ENCODE data around the gene MEPE. TPM values are rescaled to one million over a fixed set of nuclear protein-coding genes. Genes with fewer than 3 reads are reported as not detected.

The MEPE gene, protein sequence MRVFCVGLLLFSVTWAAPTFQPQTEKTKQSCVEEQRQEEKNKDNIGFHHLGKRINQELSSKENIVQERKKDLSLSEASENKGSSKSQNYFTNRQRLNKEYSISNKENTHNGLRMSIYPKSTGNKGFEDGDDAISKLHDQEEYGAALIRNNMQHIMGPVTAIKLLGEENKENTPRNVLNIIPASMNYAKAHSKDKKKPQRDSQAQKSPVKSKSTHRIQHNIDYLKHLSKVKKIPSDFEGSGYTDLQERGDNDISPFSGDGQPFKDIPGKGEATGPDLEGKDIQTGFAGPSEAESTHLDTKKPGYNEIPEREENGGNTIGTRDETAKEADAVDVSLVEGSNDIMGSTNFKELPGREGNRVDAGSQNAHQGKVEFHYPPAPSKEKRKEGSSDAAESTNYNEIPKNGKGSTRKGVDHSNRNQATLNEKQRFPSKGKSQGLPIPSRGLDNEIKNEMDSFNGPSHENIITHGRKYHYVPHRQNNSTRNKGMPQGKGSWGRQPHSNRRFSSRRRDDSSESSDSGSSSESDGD
- total RNA-seq, result not detected in 2 replicates

DNA sequence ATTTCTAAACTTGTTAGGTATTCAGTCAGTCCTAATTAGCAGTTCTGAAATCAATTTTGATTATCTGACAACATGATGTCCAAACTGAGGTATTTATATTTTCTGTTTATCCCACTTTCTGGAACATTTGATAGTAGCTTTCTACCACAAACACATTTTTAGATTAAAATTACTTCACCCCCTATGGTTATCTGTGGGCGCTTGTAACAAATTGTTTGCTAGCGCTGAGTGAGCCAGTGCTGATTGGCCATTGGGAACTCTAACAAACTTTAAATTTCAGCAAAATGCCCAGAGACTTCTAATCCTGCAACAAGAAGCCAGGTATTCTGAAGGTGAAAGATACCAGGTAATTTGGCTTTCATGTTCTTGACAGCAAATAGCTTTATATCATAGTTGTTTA is at the start of gene MEPE:
TSS of gene MEPE (plus strand) at position 301 of the 400 bp plus-strand sequence. CDS start 1,746 bp downstream, outside the sequence.
- no peak for DNase-seq (ENCODE audit: low spot score)
- no peak within 1 kb of the TSS for H3K27ac Mint-ChIP-seq
- no peaks in the 10 kb centered on the region for H3K9me3 Mint-ChIP-seq
- no peak within 1 kb of the TSS for H3K4me3 Mint-ChIP-seq
- H3K36me3 Mint-ChIP-seq (ENCODE audit: low read depth), result no peaks in the 10 kb centered on the region
- intact Hi-C loops (cut with micrococcal nuclease), result no loop called here
- H3K27me3 Mint-ChIP-seq (ENCODE audit: insufficient read depth), result peaks cover 3% of the 10 kb centered on the region
- H3K4me1 Mint-ChIP-seq (ENCODE audit: low read depth), result no peaks in the 10 kb centered on the region

DNA sequence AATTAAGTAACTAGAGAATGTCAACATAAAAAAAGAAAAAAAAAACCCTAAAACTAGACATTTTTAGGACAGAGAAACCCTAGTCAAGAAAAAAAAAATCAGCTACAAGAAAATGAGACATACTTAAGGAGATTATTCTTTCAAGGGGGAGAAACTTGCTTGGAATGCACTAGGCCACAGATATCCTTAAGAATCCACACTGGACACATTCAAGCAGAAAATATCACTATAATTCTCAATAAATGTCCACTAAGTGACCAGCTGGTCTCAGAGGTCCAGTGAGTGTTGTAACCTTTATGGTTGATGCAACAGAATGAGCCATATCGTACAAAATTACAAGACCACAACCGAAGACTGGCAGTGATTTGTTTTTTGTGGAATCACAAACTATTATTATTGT is 49.0 kb upstream of the MEPE start:
- no peak overlapping the region for H3K4me3 Mint-ChIP-seq
- no peak overlapping the region for H3K27ac Mint-ChIP-seq
- intact Hi-C loops (cut with micrococcal nuclease), result no loop called here
- no peaks in the 10 kb centered on the region for H3K4me1 Mint-ChIP-seq (ENCODE audit: low read depth)
- no peaks in the 10 kb centered on the region for H3K9me3 Mint-ChIP-seq
- DNase-seq (ENCODE audit: low spot score), result no peak
- no peaks in the 10 kb centered on the region for H3K36me3 Mint-ChIP-seq (ENCODE audit: low read depth)
- H3K27me3 Mint-ChIP-seq (ENCODE audit: insufficient read depth), result no peaks in the 10 kb centered on the region

DNA sequence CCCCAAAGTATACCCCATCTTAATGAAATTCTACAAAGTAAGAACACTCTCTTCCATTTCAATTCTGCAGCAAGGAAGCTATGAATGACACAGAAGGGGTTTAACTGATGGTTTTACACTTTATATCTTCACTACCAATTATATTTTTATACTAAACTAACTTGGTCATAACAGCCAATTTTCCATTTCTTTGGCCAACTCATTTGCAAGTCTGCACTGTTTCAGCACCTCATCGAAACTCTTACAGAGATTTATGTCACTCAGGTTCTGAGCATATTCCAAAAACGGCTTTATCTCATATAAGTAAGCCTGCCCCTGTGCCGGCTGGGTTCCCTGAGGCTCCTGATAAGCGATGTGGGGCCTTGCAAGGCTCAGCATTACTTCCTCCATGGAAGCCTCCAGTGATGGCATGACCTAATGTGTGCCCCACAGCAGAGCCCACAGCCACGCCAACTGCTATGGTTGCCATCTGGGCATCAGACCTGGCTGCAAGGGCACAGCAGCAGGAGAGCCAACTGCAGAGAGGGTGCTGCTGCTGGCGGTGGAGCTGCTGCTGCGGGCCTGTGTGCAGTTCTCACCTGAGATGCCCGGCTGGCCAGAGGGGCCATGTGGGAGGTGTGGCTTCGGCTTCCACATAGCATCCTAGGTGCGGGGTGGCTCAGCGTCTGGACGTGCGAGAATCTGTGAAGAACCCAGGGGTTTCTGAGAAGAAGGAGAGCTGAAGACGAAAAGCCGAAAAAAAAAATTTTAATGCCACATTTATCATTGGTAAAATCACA is 46.8 kb upstream of the MEPE start:
- intact Hi-C loops (cut with micrococcal nuclease), result no loop called here
- Mint-ChIP-seq H3K4me1 (ENCODE audit: low read depth) (no peaks in the 10 kb centered on the region), H3K36me3 (ENCODE audit: low read depth) (no peaks in the 10 kb centered on the region), H3K9me3 (no peaks in the 10 kb centered on the region), H3K27ac (no peak overlapping the region), H3K27me3 (ENCODE audit: insufficient read depth) (no peaks in the 10 kb centered on the region), H3K4me3 (no peak overlapping the region)
- DNase-seq (ENCODE audit: low spot score), result no peak

DNA sequence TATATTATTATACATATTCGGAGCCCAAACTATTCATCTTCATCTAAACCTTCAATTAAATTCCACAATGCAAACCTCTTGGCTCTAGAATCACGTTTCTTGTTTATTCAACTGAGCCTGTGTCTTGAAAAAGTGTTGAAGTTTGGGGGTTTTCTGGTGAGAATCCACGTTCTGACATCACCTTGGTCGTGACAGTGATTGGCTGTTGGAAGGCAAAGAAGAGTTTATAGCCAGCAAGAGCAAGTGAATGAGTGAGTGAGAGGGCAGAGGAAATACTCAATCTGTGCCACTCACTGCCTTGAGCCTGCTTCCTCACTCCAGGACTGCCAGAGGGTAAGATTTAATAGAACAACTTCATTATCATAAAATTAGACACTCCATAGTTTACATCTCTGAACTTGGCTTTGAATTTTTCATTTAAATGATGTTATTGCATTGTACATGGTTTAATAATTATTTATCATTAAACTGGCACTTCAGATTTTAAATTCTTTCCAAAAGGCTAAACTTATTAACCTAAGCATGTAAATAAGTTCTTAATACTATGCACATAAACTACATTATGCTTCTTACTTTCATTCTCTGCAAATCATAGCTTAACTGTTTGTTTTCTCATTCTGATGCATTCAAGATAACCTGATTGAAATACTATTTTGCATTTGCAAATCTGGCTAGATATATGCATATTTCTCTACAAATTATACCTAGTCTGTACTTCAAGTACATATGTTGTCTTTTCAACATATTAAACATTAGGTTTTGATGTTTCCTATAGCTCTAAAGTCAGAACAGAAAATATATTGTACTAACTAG is 33.3 kb upstream of the MEPE start, which contains the start of gene IBSP:
TSS of gene IBSP (plus strand) at position 254 of the 813 bp plus-strand sequence. CDS start 2,808 bp downstream, outside the sequence.
- no peaks in the 10 kb centered on the region for H3K36me3 Mint-ChIP-seq (ENCODE audit: low read depth)
- no peaks in the 10 kb centered on the region for H3K9me3 Mint-ChIP-seq
- H3K27ac Mint-ChIP-seq, result no peak within 1 kb of the TSS
- intact Hi-C loops (cut with micrococcal nuclease), result no loop called here
- H3K27me3 Mint-ChIP-seq (ENCODE audit: insufficient read depth), result no peaks in the 10 kb centered on the region
- H3K4me1 Mint-ChIP-seq (ENCODE audit: low read depth), result no peaks in the 10 kb centered on the region
- no peak within 1 kb of the TSS for H3K4me3 Mint-ChIP-seq
- DNase-seq (ENCODE audit: low spot score), result no peak

DNA sequence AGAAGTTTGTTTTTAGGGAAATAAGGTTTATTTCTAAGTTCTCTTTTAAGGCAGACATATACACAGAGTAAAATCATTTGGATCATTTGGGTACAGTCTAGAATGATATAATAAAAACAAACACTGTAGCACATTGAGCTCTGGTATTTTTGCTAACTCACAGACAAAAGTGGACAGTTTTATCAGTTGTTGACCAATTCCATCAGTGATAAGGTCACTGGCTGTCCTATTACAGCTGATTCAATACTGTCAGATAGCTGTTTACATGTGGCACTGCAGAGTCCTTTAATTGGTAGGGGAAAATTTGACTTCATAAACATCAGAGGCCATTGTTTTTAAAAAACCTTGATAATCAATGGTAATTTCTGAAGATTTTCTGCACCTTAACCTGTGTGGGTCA is 29.9 kb upstream of the MEPE start:
- H3K36me3 Mint-ChIP-seq (ENCODE audit: low read depth), result no peaks in the 10 kb centered on the region
- no peaks in the 10 kb centered on the region for H3K9me3 Mint-ChIP-seq
- no peaks in the 10 kb centered on the region for H3K27me3 Mint-ChIP-seq (ENCODE audit: insufficient read depth)
- DNase-seq (ENCODE audit: low spot score), result no peak
- H3K4me3 Mint-ChIP-seq, result no peak overlapping the region
- intact Hi-C loops (cut with micrococcal nuclease), result no loop called here
- H3K4me1 Mint-ChIP-seq (ENCODE audit: low read depth), result no peaks in the 10 kb centered on the region
- no peak overlapping the region for H3K27ac Mint-ChIP-seq

DNA sequence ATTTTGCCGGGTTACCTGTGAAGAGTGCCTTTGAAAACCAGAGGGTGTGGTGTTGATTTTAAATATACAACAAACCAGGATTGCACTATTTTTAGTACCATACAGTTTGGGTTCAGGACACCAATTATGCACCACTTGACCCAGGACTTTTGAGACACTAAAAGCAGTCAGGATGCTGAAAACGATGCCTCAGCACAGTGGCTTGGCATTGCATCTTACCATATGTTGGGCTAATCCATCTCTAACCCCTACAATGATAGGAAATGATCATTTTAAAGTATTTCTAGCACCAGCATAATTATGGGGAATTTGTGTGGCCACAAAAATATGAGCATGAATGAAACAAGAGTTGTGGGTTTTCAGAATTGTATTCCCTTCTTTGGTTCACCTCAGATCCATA is 29.3 kb upstream of the MEPE start:
- no peak overlapping the region for H3K4me3 Mint-ChIP-seq
- no peaks in the 10 kb centered on the region for H3K27me3 Mint-ChIP-seq (ENCODE audit: insufficient read depth)
- intact Hi-C loops (cut with micrococcal nuclease), result no loop called here
- no peaks in the 10 kb centered on the region for H3K4me1 Mint-ChIP-seq (ENCODE audit: low read depth)
- no peak overlapping the region for H3K27ac Mint-ChIP-seq
- H3K9me3 Mint-ChIP-seq, result no peaks in the 10 kb centered on the region
- H3K36me3 Mint-ChIP-seq (ENCODE audit: low read depth), result no peaks in the 10 kb centered on the region
- no peak for DNase-seq (ENCODE audit: low spot score)

DNA sequence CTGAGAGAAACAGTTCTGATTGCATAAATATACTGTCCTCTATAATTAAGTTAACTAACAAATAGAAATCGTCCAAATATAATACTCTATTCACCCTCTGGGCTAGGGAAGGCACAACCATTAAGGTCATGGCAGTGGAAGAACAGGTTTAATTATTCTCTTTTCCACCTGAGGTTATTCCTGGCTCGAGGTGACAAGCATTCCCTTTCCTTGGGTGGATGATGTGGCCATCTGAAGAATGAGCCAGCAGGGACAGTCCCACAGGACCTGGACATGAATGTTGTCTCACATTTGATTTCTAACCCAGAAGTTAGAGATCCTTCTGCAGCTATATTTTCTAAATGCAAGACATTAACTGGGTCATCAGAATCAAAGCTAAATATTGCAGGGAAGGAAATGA is 27.9 kb upstream of the MEPE start:
- Mint-ChIP-seq H3K27me3 (ENCODE audit: insufficient read depth) (no peaks in the 10 kb centered on the region), H3K36me3 (ENCODE audit: low read depth) (no peaks in the 10 kb centered on the region), H3K4me1 (ENCODE audit: low read depth) (no peaks in the 10 kb centered on the region), H3K27ac (no peak overlapping the region), H3K4me3 (no peak overlapping the region), H3K9me3 (no peaks in the 10 kb centered on the region)
- intact Hi-C loops (cut with micrococcal nuclease), result no loop called here
- DNase-seq (ENCODE audit: low spot score), result no peak

DNA sequence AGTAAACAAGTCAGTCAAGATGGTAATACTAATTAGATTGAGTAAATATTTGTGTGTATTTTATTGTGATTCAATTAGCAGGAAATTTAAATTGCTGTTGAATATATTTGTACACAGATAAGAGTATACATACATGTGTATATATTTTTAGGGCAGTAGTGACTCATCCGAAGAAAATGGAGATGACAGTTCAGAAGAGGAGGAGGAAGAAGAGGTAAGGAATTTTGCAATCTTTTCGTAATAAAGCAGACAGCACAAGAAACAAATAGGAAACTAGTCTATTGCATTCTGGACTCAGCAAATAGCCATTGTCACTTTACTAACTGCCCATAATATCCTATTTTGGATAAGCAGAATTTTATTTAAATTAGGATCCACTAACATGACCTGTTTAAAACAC is 26.8 kb upstream of the MEPE start:
- H3K4me3 Mint-ChIP-seq, result no peak overlapping the region

DNA sequence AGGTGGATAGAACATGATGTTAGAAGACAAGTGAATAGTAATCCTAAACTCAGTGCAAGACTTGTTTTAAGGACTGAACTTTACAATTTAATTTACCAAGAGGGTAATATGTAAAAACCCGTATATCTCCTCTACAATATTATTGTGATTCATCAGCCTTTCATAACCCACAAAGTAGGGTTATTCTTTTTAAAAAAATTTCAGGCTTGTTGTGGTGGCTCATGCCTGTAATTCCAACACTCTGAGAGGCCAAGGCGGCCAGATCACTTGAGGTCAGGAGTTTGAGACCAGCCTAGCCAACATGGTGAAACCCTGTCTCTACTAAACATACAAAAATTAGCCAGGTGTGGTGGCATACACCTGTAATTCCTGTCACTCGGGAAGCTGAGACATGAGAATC is 26.2 kb upstream of the MEPE start:
- no peak overlapping the region for H3K4me3 Mint-ChIP-seq
- H3K27ac Mint-ChIP-seq, result no peak overlapping the region
- DNase-seq (ENCODE audit: low spot score), result no peak
- H3K4me1 Mint-ChIP-seq (ENCODE audit: low read depth), result no peaks in the 10 kb centered on the region
- no peaks in the 10 kb centered on the region for H3K36me3 Mint-ChIP-seq (ENCODE audit: low read depth)
- no peaks in the 10 kb centered on the region for H3K9me3 Mint-ChIP-seq
- intact Hi-C loops (cut with micrococcal nuclease), result no loop called here
- H3K27me3 Mint-ChIP-seq (ENCODE audit: insufficient read depth), result no peaks in the 10 kb centered on the region

More for the DNA sequence above, 26.8 kb upstream of the MEPE start:
- intact Hi-C loops (cut with micrococcal nuclease), result no loop called here
- Mint-ChIP-seq H3K9me3 (no peaks in the 10 kb centered on the region), H3K27ac (no peak overlapping the region), H3K36me3 (ENCODE audit: low read depth) (no peaks in the 10 kb centered on the region), H3K27me3 (ENCODE audit: insufficient read depth) (no peaks in the 10 kb centered on the region), H3K4me1 (ENCODE audit: low read depth) (no peaks in the 10 kb centered on the region)
- DNase-seq (ENCODE audit: low spot score), result no peak

DNA sequence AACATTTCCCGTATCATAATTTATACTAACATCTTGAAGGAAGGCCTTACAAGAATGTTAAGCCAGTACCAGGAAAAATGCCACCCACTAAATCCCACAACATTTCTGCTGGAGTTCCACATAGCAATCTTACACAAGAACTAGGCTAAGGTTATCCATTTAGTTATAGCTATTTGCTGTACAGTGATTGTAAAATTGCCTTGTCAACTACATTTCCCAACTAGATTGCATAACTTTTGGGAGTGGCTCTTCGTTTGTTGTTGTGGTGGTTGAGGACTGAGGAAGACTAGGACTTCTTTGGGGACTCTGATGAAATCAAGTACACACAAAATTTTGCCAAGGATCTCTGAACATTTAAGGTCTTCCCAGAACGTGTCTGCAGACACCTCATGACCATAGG is 25.4 kb upstream of the MEPE start:
- intact Hi-C loops (cut with micrococcal nuclease), result no loop called here
- no peak overlapping the region for H3K27ac Mint-ChIP-seq
- no peak overlapping the region for H3K4me3 Mint-ChIP-seq
- no peaks in the 10 kb centered on the region for H3K36me3 Mint-ChIP-seq (ENCODE audit: low read depth)
- no peaks in the 10 kb centered on the region for H3K9me3 Mint-ChIP-seq
- H3K4me1 Mint-ChIP-seq (ENCODE audit: low read depth), result no peaks in the 10 kb centered on the region
- no peaks in the 10 kb centered on the region for H3K27me3 Mint-ChIP-seq (ENCODE audit: insufficient read depth)
- DNase-seq (ENCODE audit: low spot score), result no peak

DNA sequence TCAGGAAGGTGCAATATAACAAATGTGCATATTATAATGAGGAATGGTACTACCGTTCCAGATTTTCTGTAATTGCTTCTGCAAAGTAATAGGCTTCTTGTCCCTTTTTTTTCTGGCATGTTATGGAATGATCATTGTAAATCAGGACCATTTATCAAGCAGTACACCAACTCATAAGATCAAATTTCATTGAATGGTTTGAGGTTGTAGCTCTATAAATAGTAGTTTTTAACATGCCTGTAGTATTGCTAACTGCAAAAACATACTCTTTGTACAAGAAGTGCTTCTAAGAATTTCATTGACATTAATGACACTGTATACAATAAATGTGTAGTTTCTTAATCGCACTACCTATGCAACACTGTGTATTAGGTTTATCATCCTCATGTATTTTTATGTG is 20.8 kb upstream of the MEPE start:
- no peak overlapping the region for H3K27ac Mint-ChIP-seq
- intact Hi-C loops (cut with micrococcal nuclease), result no loop called here
- H3K27me3 Mint-ChIP-seq (ENCODE audit: insufficient read depth), result peaks cover 3% of the 10 kb centered on the region
- no peaks in the 10 kb centered on the region for H3K36me3 Mint-ChIP-seq (ENCODE audit: low read depth)
- no peak for DNase-seq (ENCODE audit: low spot score)
- H3K4me3 Mint-ChIP-seq, result no peak overlapping the region
- H3K4me1 Mint-ChIP-seq (ENCODE audit: low read depth), result no peaks in the 10 kb centered on the region
- no peaks in the 10 kb centered on the region for H3K9me3 Mint-ChIP-seq

DNA sequence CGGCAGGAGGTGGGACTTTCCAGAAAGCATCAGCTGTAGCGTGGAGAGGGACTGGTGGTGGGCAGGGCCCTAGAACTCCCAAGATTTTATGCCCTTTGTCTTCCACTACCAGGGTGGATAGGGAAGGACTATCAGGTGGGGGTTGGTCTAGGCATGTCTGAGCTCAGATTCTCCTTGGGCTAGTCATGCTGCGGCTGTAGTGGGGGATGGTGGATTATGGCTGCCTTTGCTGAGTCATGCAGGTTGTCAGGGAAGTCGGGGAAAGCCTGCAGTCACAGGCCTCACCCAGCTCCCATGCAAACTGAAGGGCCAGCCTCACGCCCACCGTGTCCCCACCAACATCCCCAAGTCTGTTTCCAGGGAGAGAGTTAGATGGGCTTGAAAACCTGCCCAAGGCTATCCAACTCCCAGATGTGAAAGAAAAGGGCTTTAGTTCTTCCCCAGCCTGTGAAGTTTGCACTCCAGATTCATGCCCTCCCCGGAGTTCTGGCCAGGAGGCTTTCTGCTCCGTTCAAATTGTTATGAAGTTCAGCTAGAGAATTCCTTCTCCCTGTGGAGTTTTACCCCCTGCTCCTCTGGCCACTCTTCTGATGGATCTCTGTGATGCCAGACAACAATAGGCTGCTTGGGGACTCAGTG is 13.4 kb upstream of the MEPE start:
- H3K36me3 Mint-ChIP-seq (ENCODE audit: low read depth), result no peaks in the 10 kb centered on the region
- intact Hi-C loops (cut with micrococcal nuclease), result no loop called here
- no peaks in the 10 kb centered on the region for H3K4me1 Mint-ChIP-seq (ENCODE audit: low read depth)
- no peaks in the 10 kb centered on the region for H3K9me3 Mint-ChIP-seq
- no peak overlapping the region for H3K4me3 Mint-ChIP-seq
- DNase-seq (ENCODE audit: low spot score), result no peak
- no peak overlapping the region for H3K27ac Mint-ChIP-seq
- peaks cover 6% of the 10 kb centered on the region for H3K27me3 Mint-ChIP-seq (ENCODE audit: insufficient read depth)
